Measurements from ENCODE around the gene AP1AR. TPM values are rescaled to one million over a fixed set of nuclear protein-coding genes. Genes with fewer than 3 reads are reported as not detected.

Gene AP1AR
- total and polyA plus RNA-seq, 2 donors (not counting 3 experiments of a cell fraction or from before 2014, with no cell fraction given), result 6.6 to 18.6 TPM

DNA sequence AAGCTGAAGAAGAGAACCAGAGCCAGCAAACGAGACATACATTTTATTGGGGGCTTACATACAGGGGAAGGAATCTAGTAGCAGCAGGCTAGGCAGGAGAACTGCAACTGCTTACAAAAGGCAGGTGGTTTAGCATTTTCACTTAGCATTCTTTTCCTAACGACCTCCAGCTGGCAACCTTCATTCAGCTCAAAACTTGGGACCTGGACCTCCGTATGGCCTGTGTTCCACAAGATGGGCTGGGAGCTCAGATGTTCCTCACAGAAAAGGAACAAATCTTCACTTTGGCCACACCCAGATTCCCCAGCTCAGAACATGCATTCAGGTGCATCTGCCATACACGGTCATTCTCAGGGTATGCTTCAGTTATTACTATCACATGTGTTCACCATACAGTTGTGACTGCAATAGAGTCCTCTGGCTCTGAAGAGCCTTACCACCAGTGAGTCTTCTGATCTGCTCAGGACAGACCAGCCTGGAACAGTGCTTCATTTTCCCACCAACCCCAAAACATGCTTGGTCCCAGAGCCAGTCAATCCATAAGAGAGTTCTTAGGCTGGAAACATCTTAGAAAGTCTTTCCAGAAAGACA is 29.6 kb upstream of the AP1AR start:
- Histone ChIP-seq H3K9ac (replicated peaks; ENCODE audit: extremely low read depth, insufficient read depth, low read length) (no peak overlapping the region), H4K20me1 (replicated peaks; ENCODE audit: control insufficient read depth, extremely low read depth, insufficient read depth, low read length) (no peaks in the 10 kb centered on the region), H3K36me3 (ENCODE audit: control insufficient read depth in 2 of 2, extremely low read depth in 1 of 2, insufficient read depth in 2 of 2, low read length in 2 of 2) (no peaks in the 10 kb centered on the region), H3K9me1 (replicated peaks; ENCODE audit: control insufficient read depth, extremely low read depth, insufficient read depth, low read length) (no peaks in the 10 kb centered on the region), H3K4me2 (ENCODE audit: insufficient read depth, low read length) (no peak overlapping the region), H3K27me3 (ENCODE audit: control insufficient read depth in 2 of 2, insufficient read depth in 2 of 2, low read length in 2 of 2) (no peaks in the 10 kb centered on the region), H3K27ac (ENCODE audit: insufficient read depth, low read depth, low read length) (no peak overlapping the region), H3K9me3 (replicated peaks; ENCODE audit: control insufficient read depth, insufficient read depth, low read length) (no peaks in the 10 kb centered on the region), H3K4me1 (ENCODE audit: control insufficient read depth, extremely low read depth, insufficient read depth, low read length) (peaks cover 3% of the 10 kb centered on the region), H2AFZ (ENCODE audit: low read depth, low read length) (no peak overlapping the region), H3K79me2 (ENCODE audit: control insufficient read depth, insufficient read depth, low read length) (no peaks in the 10 kb centered on the region), H3K4me3 (replicated peaks in 1 of 3; ENCODE audit: insufficient read depth in 1 of 3, low read depth in 1 of 3, low read length in 3 of 3) (no peak overlapping the region)
- intact Hi-C loops (cut with micrococcal nuclease), result no loop called here
- ChIA-PET CTCF (interaction anchor here (0.9 to 1.2 kb wide), 3 partner anchors 18 to 102 kb away, joined by 3 to 7 read pairs (median 3); no protein-coding TSS in a partner anchor), POLR2A (no interaction called here)
- dilution Hi-C loops (cut with MboI; ENCODE audit: extremely low pct_ligation_motif_present, low sequenced_read_pairs), result no loop called here
- DNase-seq (ENCODE audit: low read depth, low spot score), result no peak
- no peak for FAIRE-seq
- no peak for TF ChIP-seq JUN (IDR thresholded peaks at IDR 0.05; ENCODE audit: borderline replicate concordance, insufficient read depth, insufficient read length, low read depth)
- no peak for TF ChIP-seq POLR2AphosphoS5 (IDR thresholded peaks at IDR 0.05; ENCODE audit: insufficient read depth, low read depth, low read length)
- no peak for TF ChIP-seq GATA2 (IDR thresholded peaks at IDR 0.05; ENCODE audit: insufficient read depth, insufficient read length, low read depth, low read length)
- TF ChIP-seq EZH2 (IDR thresholded peaks at IDR 0.05; ENCODE audit: borderline replicate concordance, low read depth, low read length, severe bottlenecking), result no peak
- TF ChIP-seq POLR2A (IDR thresholded peaks at IDR 0.05; ENCODE audit: low read depth, low read length), result no peak
- no peak for TF ChIP-seq MYC (IDR thresholded peaks at IDR 0.05; ENCODE audit: low read depth, low read length)
- TF ChIP-seq, protein P1, sequence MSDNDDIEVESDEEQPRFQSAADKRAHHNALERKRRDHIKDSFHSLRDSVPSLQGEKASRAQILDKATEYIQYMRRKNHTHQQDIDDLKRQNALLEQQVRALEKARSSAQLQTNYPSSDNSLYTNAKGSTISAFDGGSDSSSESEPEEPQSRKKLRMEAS (IDR thresholded peaks at IDR 0.05; ENCODE audit: insufficient read depth, insufficient read length), result no peak
- TF ChIP-seq, protein P2, sequence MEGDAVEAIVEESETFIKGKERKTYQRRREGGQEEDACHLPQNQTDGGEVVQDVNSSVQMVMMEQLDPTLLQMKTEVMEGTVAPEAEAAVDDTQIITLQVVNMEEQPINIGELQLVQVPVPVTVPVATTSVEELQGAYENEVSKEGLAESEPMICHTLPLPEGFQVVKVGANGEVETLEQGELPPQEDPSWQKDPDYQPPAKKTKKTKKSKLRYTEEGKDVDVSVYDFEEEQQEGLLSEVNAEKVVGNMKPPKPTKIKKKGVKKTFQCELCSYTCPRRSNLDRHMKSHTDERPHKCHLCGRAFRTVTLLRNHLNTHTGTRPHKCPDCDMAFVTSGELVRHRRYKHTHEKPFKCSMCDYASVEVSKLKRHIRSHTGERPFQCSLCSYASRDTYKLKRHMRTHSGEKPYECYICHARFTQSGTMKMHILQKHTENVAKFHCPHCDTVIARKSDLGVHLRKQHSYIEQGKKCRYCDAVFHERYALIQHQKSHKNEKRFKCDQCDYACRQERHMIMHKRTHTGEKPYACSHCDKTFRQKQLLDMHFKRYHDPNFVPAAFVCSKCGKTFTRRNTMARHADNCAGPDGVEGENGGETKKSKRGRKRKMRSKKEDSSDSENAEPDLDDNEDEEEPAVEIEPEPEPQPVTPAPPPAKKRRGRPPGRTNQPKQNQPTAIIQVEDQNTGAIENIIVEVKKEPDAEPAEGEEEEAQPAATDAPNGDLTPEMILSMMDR (IDR thresholded peaks at IDR 0.05; ENCODE audit: extremely low read depth in 1 of 2, insufficient read depth in 1 of 2, low read depth in 1 of 2, low read length in 2 of 2), result no peak
- TF ChIP-seq FOS (IDR thresholded peaks at IDR 0.05; ENCODE audit: borderline replicate concordance, insufficient read depth, low read length), result no peak
- no TSS peak for BruUV-seq (replicated peaks)
